Activated CD8-positive, alpha-beta T cell treated with anti-CD3 and anti-CD28 coated beads, Interleukin-2, amount 10 ng/mL, durations not matched to agents 7 days and 5 days (primary cell): ENCODE measurements around the gene TLR9. TPM values are rescaled to one million over a fixed set of nuclear protein-coding genes. Genes with fewer than 3 reads are reported as not detected.

Experiments used
- ATAC-seq: fragments of 150-1000 bp; cut with Tn5 transposase; one replicate; pipeline ENCODE4 v1.10.0; 2021; ENCODE audit warnings: moderate library complexity
- CTCF ChIA-PET: fragments of 350-600 bp; sonication (Branson Sonifier 250); formaldehyde crosslinking; loops from one replicate; lab custom pipeline; 2021; ENCODE audit warnings: antibody characterized with exemption; lab: Charles Lee
- POLR2A ChIA-PET: fragments of 350-600 bp; sonication (Branson Sonifier 250); formaldehyde crosslinking; loops from one replicate; lab custom pipeline; 2021; ENCODE audit warnings: antibody characterized with exemption; lab: Charles Lee
- DNase-seq: peaks from one replicate; pipeline ENCODE4 v3.0.0-alpha.2; 2020
- H3K27ac Mint-ChIP-seq: one replicate; pipeline ENCODE4 v1.8.0; 2021; ENCODE audit warnings: mild to moderate bottlenecking, mixed read lengths
- H3K27me3 Mint-ChIP-seq: one replicate; pipeline ENCODE4 v1.8.0; 2021; ENCODE audit warnings: low read depth, mixed read lengths
- H3K36me3 Mint-ChIP-seq: one replicate; pipeline ENCODE4 v1.8.0; 2021; ENCODE audit warnings: low read depth, mixed read lengths
- H3K4me1 Mint-ChIP-seq: one replicate; pipeline ENCODE4 v1.8.0; 2021; ENCODE audit warnings: low read depth, mixed read lengths
- H3K4me3 Mint-ChIP-seq: one replicate; pipeline ENCODE4 v1.8.0; 2021; ENCODE audit warnings: mild to moderate bottlenecking, mixed read lengths
- H3K9me3 Mint-ChIP-seq: one replicate; pipeline ENCODE4 v1.8.0; 2022; ENCODE audit warnings: mixed read lengths; ENCODE audit not compliant: insufficient read depth
- total RNA-seq, 2 experiments: library from RNA; stranded (reverse); gene quantifications; one replicate each; pipeline ENCODE4 v1.2.3, GENCODE V29; 2021

The TLR9 gene
- total RNA-seq, 2 experiments from 2014 or later: 0.52 to 0.79 TPM

- no peaks in the 10 kb centered on the region for H3K9me3 Mint-ChIP-seq
- POLR2A ChIA-PET: no interaction called here
- no peak for DNase-seq
- peaks cover 49% of the 10 kb centered on the region for H3K4me1 Mint-ChIP-seq
- CTCF ChIA-PET: interaction anchor here (1.0 to 4.5 kb wide), 3 partner anchors 16 to 27 kb away, joined by 4 to 32 read pairs (median 5); no protein-coding TSS in a partner anchor
- no peaks in the 10 kb centered on the region for H3K27me3 Mint-ChIP-seq
- H3K36me3 Mint-ChIP-seq: peaks cover 86% of the 10 kb centered on the region
- ATAC-seq: no peak
- H3K27ac Mint-ChIP-seq: peak overlapping the region; percentile 28
- H3K4me3 Mint-ChIP-seq: no peak overlapping the region
These were observed 20.9 kb downstream of the TLR9 start for GRCh38 chr3:52204337-52205073.

GRCh38 chr3:52203701-52204100 is 21.7 kb downstream of the TLR9 start:
- POLR2A ChIA-PET: no interaction called here
- DNase-seq (no peak), ATAC-seq (no peak)
- Mint-ChIP-seq H3K4me3 (no peak overlapping the region), H3K27me3 (no peaks in the 10 kb centered on the region), H3K4me1 (peaks cover 57% of the 10 kb centered on the region), H3K36me3 (peaks cover 87% of the 10 kb centered on the region), H3K9me3 (no peaks in the 10 kb centered on the region), H3K27ac (no peak overlapping the region)
- CTCF ChIA-PET: interaction anchor here (4.5 kb wide), 1 partner anchor 18 kb away, joined by 32 read pairs; no protein-coding TSS in a partner anchor

GRCh38 chr3:52202384-52203077 is 22.9 kb downstream of the TLR9 start:
- ChIA-PET POLR2A (no interaction called here), CTCF (interaction anchor here (1.0 to 4.5 kb wide), 6 partner anchors 19 to 202 kb away, joined by 3 to 32 read pairs (median 4); no protein-coding TSS in a partner anchor)

GRCh38 chr3:52200981-52201679 is 24.3 kb downstream of the TLR9 start:
- Mint-ChIP-seq H3K4me1 (peaks cover 76% of the 10 kb centered on the region), H3K36me3 (peaks cover 67% of the 10 kb centered on the region), H3K27me3 (no peaks in the 10 kb centered on the region), H3K4me3 (no peak overlapping the region), H3K27ac (no peak overlapping the region), H3K9me3 (no peaks in the 10 kb centered on the region)
- POLR2A ChIA-PET: no interaction called here
- DNase-seq (no peak), ATAC-seq (no peak)
- CTCF ChIA-PET: interaction anchor here (1.1 to 4.5 kb wide), 8 partner anchors 8 to 200 kb away, joined by 3 to 32 read pairs (median 6); no protein-coding TSS in a partner anchor

More at GRCh38 chr3:52202384-52203077, 22.9 kb downstream of the TLR9 start:
- no peak for DNase-seq
- H3K27me3 Mint-ChIP-seq: no peaks in the 10 kb centered on the region
- no peaks in the 10 kb centered on the region for H3K9me3 Mint-ChIP-seq
- no peak for ATAC-seq
- peaks cover 63% of the 10 kb centered on the region for H3K4me1 Mint-ChIP-seq
- H3K36me3 Mint-ChIP-seq: peaks cover 79% of the 10 kb centered on the region
- no peak overlapping the region for H3K27ac Mint-ChIP-seq
- no peak overlapping the region for H3K4me3 Mint-ChIP-seq

GRCh38 chr3:52198643-52199608 is 26.5 kb downstream of the TLR9 start:
- POLR2A ChIA-PET: no interaction called here
- H3K4me3 Mint-ChIP-seq: peak overlapping the region; percentile 94

GRCh38 chr3:52197842-52198625 is 27.4 kb downstream of the TLR9 start, which contains the start of gene ALAS1:
TSS of gene ALAS1 (plus strand) at chr3:52198160. CDS start at chr3:52199242, 1,082 bp downstream.
- no peaks in the 10 kb centered on the region for H3K27me3 Mint-ChIP-seq

More at GRCh38 chr3:52198643-52199608, 26.5 kb downstream of the TLR9 start:
- peak overlapping the region; percentile 90 for H3K27ac Mint-ChIP-seq
- CTCF ChIA-PET: interaction anchor here (1.5 kb wide), 1 partner anchor 21 kb away, joined by 8 read pairs; no protein-coding TSS in a partner anchor
- DNase-seq: no peak
- peaks cover 46% of the 10 kb centered on the region for H3K36me3 Mint-ChIP-seq
- no peaks in the 10 kb centered on the region for H3K9me3 Mint-ChIP-seq
- H3K4me1 Mint-ChIP-seq: peaks cover 63% of the 10 kb centered on the region
- no peaks in the 10 kb centered on the region for H3K27me3 Mint-ChIP-seq
- no peak for ATAC-seq

GRCh38 chr3:52197499-52197841 is 28.0 kb downstream of the TLR9 start:
- no peaks in the 10 kb centered on the region for H3K9me3 Mint-ChIP-seq
- peak; percentile 5 for ATAC-seq
- ChIA-PET CTCF (interaction anchor here (0.6 to 1.1 kb wide), 4 partner anchors 24 to 256 kb away, joined by 3 to 4 read pairs (median 3); partner anchors contain the start of gene RRP9), POLR2A (interaction anchor here (1.2 kb wide), 1 partner anchor 21 kb away, joined by 3 read pairs; no protein-coding TSS in a partner anchor)
- H3K36me3 Mint-ChIP-seq: peaks cover 34% of the 10 kb centered on the region
- H3K27me3 Mint-ChIP-seq: no peaks in the 10 kb centered on the region
- H3K4me3 Mint-ChIP-seq: peak overlapping the region; percentile 94
- peaks cover 51% of the 10 kb centered on the region for H3K4me1 Mint-ChIP-seq
- no peak for DNase-seq
- peak overlapping the region; percentile 90 for H3K27ac Mint-ChIP-seq

More at GRCh38 chr3:52197842-52198625, 27.4 kb downstream of the TLR9 start, which contains the start of gene ALAS1:
- DNase-seq (peak; percentile 95), ATAC-seq (peak; percentile 96)
- Mint-ChIP-seq H3K4me3 (peak within 1 kb of the TSS; percentile 94), H3K4me1 (peaks cover 57% of the 10 kb centered on the region), H3K9me3 (no peaks in the 10 kb centered on the region), H3K27ac (peak within 1 kb of the TSS; percentile 90), H3K36me3 (peaks cover 39% of the 10 kb centered on the region)
- POLR2A ChIA-PET: interaction anchor here (1.2 kb wide), 1 partner anchor 20 kb away, joined by 3 read pairs; no protein-coding TSS in a partner anchor
- CTCF ChIA-PET: interaction anchor here (0.6 to 1.5 kb wide), 4 partner anchors 22 to 256 kb away, joined by 3 to 8 read pairs (median 4); partner anchors contain the start of gene RRP9

- POLR2A ChIA-PET: interaction anchor here (1.2 kb wide), 1 partner anchor 21 kb away, joined by 3 read pairs; no protein-coding TSS in a partner anchor
- DNase-seq (no peak), ATAC-seq (no peak)
- Mint-ChIP-seq H3K4me1 (peaks cover 48% of the 10 kb centered on the region), H3K36me3 (peaks cover 30% of the 10 kb centered on the region), H3K27ac (peak overlapping the region; percentile 90), H3K4me3 (no peak overlapping the region), H3K27me3 (no peaks in the 10 kb centered on the region), H3K9me3 (no peaks in the 10 kb centered on the region)
- CTCF ChIA-PET: interaction anchor here (0.6 to 1.1 kb wide), 5 partner anchors 22 to 255 kb away, joined by 3 to 5 read pairs (median 3); partner anchors contain the start of gene RRP9
These were observed 28.5 kb downstream of the TLR9 start for GRCh38 chr3:52196977-52197376.

- ATAC-seq: no peak
- Mint-ChIP-seq H3K27ac (no peak overlapping the region), H3K27me3 (no peaks in the 10 kb centered on the region), H3K36me3 (peaks cover 20% of the 10 kb centered on the region), H3K4me1 (peaks cover 38% of the 10 kb centered on the region), H3K9me3 (no peaks in the 10 kb centered on the region), H3K4me3 (no peak overlapping the region)
- ChIA-PET CTCF (interaction anchor here (1.1 kb wide), 1 partner anchor 23 kb away, joined by 5 read pairs; no protein-coding TSS in a partner anchor), POLR2A (no interaction called here)
- DNase-seq: no peak
These were observed 29.6 kb downstream of the TLR9 start for GRCh38 chr3:52195823-52196331.

- no peaks in the 10 kb centered on the region for H3K27me3 Mint-ChIP-seq
- H3K36me3 Mint-ChIP-seq: peaks cover 16% of the 10 kb centered on the region
- ATAC-seq (no peak), DNase-seq (no peak)
- POLR2A ChIA-PET: no interaction called here
- H3K4me3 Mint-ChIP-seq: no peak overlapping the region
- no peaks in the 10 kb centered on the region for H3K9me3 Mint-ChIP-seq
- CTCF ChIA-PET: no interaction called here
- peaks cover 35% of the 10 kb centered on the region for H3K4me1 Mint-ChIP-seq
- no peak overlapping the region for H3K27ac Mint-ChIP-seq
These were observed 30.2 kb downstream of the TLR9 start for GRCh38 chr3:52195291-52195597.
